ENCODE results near the gene HOXB3.
A peak's percentile ranks its signal among the peaks of the same experiment; 100 is the strongest.

The HOXB3 gene

DNA sequence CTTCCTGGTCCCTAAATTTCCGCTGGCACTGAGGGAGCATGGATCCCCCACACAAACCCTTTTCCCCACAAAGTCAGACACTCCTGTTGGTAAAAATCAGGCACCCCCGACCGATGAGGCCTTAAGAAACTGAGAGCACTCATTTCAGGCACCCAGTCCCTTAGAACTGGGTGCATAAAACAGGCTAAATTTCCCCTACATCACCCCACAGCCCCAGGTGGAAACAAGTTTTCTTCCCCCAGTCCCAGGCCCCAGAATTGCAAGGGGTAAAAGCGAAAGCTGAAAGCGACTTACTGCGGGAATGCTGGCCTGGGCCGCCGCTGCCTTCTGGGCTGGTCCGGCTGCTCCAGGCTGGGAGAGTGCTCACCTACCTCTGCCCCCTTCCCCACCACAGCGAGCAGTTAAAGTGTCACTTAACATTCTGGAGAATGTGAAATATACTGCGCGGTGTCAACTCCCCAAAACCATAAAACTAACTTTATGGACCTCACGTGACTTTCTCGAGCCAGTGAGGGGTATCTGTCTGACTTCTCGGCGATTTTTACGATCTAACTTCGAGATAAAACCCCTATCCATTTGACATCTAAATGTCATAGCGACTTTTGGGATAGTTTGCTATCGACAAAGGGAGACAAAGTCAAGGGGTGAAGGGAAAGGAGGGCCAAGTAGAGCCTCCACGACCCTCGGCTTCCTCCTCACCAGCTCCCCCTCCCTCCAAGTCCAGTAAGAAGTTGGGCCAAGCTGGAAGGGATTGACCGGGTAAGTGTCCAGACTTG is at the start of gene HOXB3:
Gene HOXB3 (minus strand): TSS at position 411 of the 776 bp plus-strand sequence. CDS start 37,767 bp downstream, outside the sequence.
- no peak for DNase-seq (ENCODE audit: low read depth in 2 of 2)

GRCh38 chr17:48639136-48639535 is 49.1 kb upstream of the HOXB3 start:
- no peak for DNase-seq (ENCODE audit: low read depth in 2 of 2)

DNA sequence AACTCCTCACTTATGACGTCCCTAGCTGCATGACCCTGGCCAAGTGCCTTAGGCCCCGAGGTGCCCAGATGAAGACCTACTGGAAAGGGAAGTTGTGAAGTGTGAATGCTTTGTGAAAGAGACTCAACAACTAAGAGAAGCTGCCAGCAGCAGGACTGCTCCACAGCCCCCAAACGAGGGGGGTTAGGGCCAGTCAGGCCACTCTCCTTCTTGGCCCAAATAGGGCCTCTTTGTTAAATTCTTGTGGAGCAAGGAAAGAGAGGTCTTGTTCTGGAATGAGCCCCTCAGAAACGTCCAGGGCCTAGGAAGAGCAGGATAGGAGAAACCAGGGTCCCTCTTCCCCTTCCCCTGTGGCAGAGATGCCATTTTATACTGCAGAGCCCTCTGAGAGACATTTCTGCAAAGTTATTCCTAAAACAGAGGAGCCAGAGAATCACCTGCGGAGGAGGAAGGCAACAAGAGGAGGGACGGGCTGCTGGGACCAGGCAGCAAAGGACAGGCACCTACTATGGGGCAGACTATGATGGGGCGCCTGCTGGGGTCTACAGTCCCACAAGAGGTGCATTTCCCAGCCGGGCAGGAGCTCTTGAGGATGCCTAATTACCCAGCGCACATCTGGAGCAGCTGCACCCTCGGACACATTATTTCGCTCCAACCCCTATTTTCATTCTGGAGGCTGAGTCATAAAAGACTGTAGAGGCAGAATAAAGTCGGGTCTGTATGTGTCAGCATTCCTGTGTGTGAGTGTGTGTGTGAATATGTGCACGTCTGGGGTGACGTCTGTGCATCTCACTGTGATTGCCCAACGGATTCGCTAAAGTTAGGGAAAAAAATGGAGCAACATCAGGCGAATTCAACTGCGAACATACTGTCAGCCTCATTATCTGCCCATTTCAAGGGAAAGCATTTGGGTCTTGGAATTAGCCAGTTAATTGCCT is 47.6 kb upstream of the HOXB3 start:
- no peak for DNase-seq (ENCODE audit: low read depth in 2 of 2)

- DNase-seq (ENCODE audit: low read depth in 2 of 2) = peak; percentile 70 to 85
These were observed 46.4 kb upstream of the HOXB3 start for GRCh38 chr17:48636177-48637018.

DNA sequence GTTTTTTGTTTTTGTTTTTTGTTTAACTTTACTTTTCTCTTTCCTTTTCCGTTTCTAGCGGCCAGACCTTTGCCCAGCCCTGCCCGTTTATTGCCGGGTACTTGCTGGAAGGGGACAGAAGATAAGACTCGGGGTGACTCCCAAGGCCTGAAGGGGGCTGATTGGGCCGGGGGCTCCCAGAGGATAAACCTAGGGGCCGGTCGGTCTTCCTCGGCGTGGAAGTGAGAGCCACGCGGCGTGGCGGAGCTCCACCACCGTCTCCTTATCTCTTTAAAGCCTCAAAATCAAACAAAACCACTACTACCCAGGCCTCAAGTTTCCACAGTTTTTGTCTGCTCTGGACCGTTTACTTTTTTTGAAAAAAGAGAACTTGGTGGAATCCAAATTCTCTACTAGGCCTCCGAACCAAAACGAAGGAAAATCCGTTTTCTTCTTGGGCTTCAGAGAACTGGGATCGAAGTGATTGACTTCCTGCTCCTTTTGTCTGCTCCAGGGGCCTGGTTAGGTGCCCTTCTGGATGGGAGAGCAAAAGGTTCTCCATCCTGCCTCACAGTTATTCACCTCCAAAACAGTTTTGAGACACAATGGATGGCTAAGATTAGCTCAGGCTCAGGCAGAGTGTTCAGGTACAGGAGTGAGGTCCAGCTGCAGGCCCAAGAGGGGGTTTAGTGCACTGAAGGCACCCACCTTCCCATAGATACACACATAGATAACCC is 44.6 kb upstream of the HOXB3 start:
- no peak for DNase-seq (ENCODE audit: low read depth in 2 of 2)

DNA sequence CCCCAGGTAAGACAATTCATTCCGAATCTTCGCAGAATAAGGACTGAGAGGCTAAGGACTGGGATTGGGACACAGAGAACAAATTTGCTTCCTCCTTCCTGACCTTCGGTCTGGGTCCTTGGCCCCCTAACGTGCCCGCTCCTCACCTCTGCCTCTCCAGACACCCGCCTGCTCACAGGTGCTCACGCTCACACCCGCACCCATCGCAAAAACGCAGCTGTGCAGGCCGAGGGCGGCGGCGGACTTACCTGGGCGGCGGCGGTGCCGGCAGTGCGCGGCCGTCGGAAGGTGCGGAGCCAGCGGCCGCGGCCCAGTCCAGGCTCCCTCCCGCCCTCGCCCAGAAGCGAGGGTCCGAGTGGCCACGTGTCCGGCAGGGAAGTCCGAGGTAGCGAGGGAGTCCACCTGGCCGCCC is 43.2 kb upstream of the HOXB3 start:
- DNase-seq (ENCODE audit: low read depth in 2 of 2) = no peak

DNA sequence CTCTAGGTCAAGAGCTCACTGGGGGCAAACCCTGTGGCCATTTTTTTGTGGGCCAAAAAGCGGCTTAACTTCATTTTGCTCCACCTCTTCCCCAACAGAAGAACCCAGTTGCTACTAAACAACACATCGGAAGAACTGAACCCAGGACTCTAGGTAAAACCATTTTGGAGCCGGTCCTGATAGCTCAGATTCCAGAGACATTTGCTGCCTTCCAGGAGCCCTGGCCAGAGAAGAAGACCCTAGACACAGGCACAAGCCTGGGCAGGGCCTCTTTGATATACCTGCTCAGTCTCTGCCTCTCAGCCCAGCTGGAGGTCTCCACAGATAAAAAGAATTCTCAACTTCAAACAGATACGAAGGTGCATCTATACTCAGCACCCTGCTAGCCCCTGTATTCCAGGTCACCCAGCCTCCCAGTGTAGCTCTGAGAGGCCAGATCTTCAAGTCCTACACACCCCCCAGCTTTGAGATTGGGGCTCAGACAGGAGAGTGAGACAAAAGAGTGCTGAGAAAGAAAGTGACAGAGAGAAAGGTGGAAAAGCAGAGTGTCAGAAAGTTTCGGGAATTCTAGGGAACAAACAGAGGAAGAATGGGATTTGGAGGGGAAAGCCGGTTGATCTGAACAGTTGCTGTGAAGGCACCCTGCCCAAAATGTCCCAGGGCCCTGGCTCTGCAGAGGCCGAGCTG is 42.7 kb upstream of the HOXB3 start:
- no peak for DNase-seq (ENCODE audit: low read depth in 2 of 2)

- no peak for DNase-seq (ENCODE audit: low read depth in 2 of 2)
These were observed 41.9 kb upstream of the HOXB3 start for GRCh38 chr17:48631693-48632578.

DNA sequence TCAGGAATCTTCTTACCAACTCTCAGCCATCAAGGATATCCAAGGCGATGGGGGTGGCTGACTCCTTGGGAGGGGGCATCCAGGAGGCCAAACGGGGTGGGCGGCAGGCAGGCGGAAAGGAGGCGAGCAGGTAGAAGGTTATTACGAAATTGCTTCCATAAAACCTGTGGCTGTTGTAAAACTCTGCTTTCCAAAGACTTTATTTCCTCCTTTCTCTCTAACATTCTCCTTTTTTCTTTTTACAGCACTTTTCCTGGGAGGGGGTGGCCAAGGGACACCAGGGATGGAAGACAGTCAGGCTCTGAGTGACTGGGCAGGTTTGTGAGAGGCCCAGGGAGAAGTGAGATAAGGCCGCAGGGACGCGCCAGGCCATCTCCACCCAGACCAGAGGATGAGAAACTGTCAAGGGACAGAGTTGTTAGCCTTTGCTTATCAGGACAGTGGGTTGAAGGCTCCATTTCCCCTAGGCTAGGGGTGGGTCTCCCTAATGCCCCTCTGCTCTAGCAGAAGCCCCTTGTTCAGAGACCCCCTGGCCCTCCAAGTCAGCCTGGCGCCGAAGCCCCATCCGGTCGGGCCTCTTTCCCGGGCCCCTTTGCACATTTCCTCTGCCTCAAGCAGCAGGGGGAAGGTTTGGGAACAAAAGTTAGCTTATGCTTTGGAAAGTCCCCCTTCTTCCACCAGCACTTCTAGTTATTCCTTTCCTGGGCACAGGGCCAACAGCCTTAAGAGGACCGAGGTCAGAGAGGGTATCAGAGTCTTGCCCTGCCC is 41.1 kb upstream of the HOXB3 start:
- no peak for DNase-seq (ENCODE audit: low read depth in 2 of 2)

DNA sequence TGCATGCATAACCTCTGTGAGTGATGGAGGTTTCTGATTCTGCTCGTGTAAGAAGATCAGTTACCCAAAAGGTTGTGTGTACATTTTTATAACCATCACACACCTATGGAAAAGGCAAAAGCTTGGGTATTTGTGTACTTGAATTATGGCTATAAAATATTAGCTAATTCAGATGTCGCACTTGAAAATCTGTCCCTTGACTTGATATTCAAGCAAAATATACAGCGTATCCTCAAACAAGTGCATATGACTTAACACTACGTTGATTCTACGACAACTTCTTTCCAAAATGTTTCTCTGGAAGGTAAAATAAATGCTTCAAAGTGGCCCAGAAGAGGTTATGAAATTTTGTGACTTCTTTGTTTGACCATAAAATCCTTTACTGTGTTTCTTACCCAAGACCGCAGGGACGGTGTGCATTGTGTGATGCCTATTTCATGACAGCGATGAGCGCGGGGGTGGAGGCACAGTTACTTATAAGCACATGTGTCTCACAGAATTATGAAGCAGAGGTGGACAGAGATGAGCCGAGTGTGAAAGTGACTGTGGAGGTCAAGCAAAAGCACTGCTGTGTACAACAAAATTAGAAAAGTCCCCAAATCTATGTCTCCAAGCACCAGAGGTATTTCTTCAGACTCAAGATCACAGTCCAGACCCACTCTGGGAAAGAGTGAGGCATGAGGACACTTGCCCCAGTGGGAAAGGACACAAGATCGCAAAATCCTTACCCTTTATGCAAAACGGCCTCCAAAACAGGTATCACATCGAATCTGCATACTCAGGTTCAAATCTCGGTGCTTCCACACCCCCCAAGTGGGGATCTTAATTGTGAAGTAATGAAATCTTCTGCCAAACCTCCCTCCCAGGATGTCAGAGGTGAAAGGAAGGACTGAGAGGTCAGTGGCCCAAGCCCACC is 40.2 kb upstream of the HOXB3 start:
- no peak for DNase-seq (ENCODE audit: low read depth in 2 of 2)

- DNase-seq (ENCODE audit: low read depth in 2 of 2) = no peak
These were observed 39.3 kb upstream of the HOXB3 start for GRCh38 chr17:48629411-48629759.

DNA sequence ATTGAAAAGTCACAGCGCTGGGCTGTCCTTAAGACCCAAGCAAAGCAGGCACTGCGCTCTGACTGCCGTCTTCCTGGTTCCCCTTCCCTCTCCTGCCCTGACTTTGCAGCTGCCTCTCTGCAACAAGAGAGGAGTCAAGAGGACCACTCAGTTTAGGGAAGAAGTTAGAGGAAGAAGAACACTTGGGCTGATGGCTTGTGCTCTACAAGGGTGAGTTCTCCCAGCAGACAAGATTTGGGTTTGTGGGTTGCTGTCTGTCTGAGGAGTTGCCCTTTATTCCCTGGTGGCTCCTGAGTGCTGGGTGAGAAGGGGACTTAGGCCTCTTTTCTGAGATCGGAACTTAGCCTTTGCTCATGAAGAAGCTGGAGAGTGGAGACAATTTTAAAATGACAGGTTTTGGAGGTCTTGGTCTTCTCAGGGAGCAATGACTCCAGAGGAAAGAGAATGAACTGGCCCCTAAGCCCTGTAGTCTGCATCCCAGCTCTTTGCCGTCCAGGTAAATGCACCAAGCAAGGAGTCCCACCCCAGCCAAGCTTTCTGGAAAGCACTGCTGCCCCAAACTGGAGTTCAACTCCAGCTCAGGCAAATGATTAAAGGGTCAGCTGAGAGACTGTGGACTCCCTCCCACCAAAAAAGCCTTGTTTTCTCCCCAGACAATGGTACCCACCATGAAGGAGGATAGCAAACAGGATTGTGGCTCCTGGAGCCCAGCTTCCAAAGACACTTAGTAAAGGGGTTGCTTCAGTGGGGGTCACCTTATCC is 38.8 kb upstream of the HOXB3 start:
- DNase-seq (ENCODE audit: low read depth in 2 of 2) = no peak

GRCh38 chr17:48627623-48628521 is 37.8 kb upstream of the HOXB3 start:
- no peak for DNase-seq (ENCODE audit: low read depth in 2 of 2)

DNA sequence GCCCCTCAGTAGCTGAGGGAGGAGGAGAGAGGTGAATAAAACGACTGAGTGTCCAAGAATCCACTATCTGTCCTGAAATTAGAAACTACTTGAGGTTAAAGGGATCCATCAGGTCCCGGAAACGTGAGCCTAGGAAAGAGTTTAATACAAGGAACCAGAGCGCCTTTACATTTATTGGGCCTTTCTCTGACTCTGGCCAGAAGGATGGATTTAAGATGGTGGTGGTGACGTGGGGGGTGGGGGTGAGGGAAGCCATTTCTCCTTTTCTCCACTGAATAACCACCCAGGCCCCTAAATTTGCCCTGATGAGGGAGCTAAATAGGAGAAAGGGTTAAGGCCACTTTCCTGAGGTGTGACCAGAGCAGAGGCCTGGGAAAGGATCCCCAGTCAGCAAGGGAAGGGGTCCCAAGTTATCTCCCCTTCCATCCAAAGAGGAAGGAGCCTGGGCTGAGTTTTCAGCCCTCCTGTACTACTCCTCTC is 37.1 kb upstream of the HOXB3 start:
- no peak for DNase-seq (ENCODE audit: low read depth in 2 of 2)

DNA sequence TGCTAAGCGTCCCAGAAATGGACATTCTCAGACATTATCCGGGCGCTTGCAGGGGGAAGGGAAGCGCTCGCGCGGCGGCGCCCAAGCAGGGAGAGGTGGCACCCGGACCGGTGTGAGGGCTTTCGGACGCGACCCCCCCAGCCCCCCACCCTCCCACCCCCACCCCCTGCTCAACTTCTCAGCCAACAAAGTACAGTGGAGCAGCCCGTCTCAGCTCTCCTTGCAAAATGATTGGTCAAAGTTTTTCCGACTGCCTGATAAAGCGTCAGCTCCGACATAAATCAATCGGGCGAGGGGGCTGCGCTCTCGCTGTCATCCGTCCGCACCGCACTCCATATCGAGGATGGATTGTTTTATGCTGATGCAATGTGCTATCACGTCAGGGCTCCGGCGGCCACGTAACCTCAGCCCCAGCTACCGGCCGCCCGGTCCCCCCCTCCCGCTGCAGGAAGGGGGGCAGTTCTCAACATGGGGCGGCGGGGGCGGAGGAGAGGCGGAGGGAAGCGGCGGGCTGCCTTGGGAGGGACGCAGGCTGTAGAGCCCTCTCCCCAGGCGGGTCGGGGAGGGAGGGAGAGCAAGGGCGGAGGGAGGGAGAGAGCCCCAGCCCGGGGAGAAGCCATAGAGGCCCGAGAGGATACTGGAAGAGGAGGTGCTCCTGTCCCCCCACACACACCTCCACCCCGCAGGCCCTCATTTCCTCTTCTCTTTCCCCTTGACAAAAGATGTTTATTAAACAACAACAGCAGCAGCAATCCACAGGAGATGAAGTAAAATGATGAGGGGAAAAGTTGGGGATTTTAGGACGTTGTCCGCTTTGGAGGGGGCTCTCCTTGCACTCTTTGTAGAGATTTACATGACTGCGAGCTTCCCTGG is 36.4 kb upstream of the HOXB3 start, which contains the start of gene HOXB9:
Gene HOXB9 (minus strand): TSS at position 114 of the 873 bp plus-strand sequence. CDS start 89 bp downstream, at position 25.
- DNase-seq (ENCODE audit: low read depth in 2 of 2) = peak in 1 of 2 donors; percentile 37
